GM12864 (cell line): ENCODE data around the gene PRELP.

Experiments used
- DNase-seq: peaks from one replicate; pipeline ENCODE4 v3.0.0-alpha.2; 2011; ENCODE audit warnings: low read depth
- H3K4me3 ChIP-seq: 2 replicates; pipeline ENCODE4 v1.5.1; 2011; ENCODE audit warnings: mild to moderate bottlenecking, low read depth, low read length, control low read depth
- CTCF ChIP-seq: IDR thresholded peaks from 2 replicates; pipeline ENCODE4 v1.5.1; 2011; ENCODE audit warnings: low read depth, mild to moderate bottlenecking, moderate library complexity, low read length, control low read depth, inconsistent platforms; ENCODE audit errors: missing control alignments

Gene PRELP

GRCh38 chr1:203521812-203522211, 46.2 kb downstream of the PRELP start:
- DNase-seq = no peak
- no peak for TF ChIP-seq CTCF
- no peak overlapping the region for H3K4me3 ChIP-seq

GRCh38 chr1:203522237-203522636, 46.6 kb downstream of the PRELP start:
- TF ChIP-seq CTCF = no peak
- no peak for DNase-seq
- no peak overlapping the region for H3K4me3 ChIP-seq

- TF ChIP-seq CTCF = no peak
- no peak overlapping the region for H3K4me3 ChIP-seq
- no peak for DNase-seq
Measured at GRCh38 chr1:203523667-203524066, 48.1 kb downstream of the PRELP start.

GRCh38 chr1:203524152-203524551, 48.5 kb downstream of the PRELP start:
- DNase-seq = no peak
- no peak overlapping the region for H3K4me3 ChIP-seq
- TF ChIP-seq CTCF = no peak

GRCh38 chr1:203524824-203525223, 49.2 kb downstream of the PRELP start:
- no peak for DNase-seq
- no peak overlapping the region for H3K4me3 ChIP-seq
- TF ChIP-seq CTCF = no peak

- DNase-seq = no peak
- H3K4me3 ChIP-seq = no peak overlapping the region
- TF ChIP-seq CTCF = no peak
Measured at GRCh38 chr1:203525685-203526084, 50.1 kb downstream of the PRELP start.

GRCh38 chr1:203526130-203526529, 50.5 kb downstream of the PRELP start:
- DNase-seq = no peak
- no peak overlapping the region for H3K4me3 ChIP-seq
- no peak for TF ChIP-seq CTCF
